Rectal smooth muscle tissue (tissue), 1 donor: Measurements from ENCODE around the gene CERT1.
"Not testable (repeated sequence)": the region's sequence is repeated elsewhere in the genome, so short reads cannot be mapped to it uniquely, and the experiment has no call there.

ENCODE experiments used
- H3K27ac ChIP-seq: one replicate; pipeline ENCODE4 v1.7.0; 2013; ENCODE audit warnings: low read depth, low read length, inconsistent platforms
- H3K27me3 ChIP-seq: one replicate; pipeline ENCODE4 v1.7.0; 2013; ENCODE audit warnings: low read length; ENCODE audit not compliant: control insufficient read depth, insufficient read depth
- H3K36me3 ChIP-seq: one replicate; pipeline ENCODE4 v1.7.0; 2013; ENCODE audit warnings: low read length; ENCODE audit not compliant: control insufficient read depth, insufficient read depth
- H3K4me1 ChIP-seq: one replicate; pipeline ENCODE4 v1.7.0; 2013; ENCODE audit warnings: low read length; ENCODE audit not compliant: control insufficient read depth, insufficient read depth
- H3K4me3 ChIP-seq: one replicate; pipeline ENCODE4 v1.7.0; 2013; ENCODE audit warnings: low read length
- H3K9ac ChIP-seq: one replicate; pipeline ENCODE4 v1.7.0; 2013; ENCODE audit warnings: low read length

CERT1 gene

GRCh38 chr5:75536694-75537360 lies 25.4 kb upstream of the CERT1 start:
- H3K27me3 ChIP-seq, result no peaks in the 10 kb centered on the region
- H3K9ac ChIP-seq, result no peak overlapping the region
- no peaks in the 10 kb centered on the region for H3K4me1 ChIP-seq
- H3K27ac ChIP-seq, result no peak overlapping the region
- H3K36me3 ChIP-seq, result peaks cover 2% of the 10 kb centered on the region
- H3K4me3 ChIP-seq, result no peak overlapping the region

DNA sequence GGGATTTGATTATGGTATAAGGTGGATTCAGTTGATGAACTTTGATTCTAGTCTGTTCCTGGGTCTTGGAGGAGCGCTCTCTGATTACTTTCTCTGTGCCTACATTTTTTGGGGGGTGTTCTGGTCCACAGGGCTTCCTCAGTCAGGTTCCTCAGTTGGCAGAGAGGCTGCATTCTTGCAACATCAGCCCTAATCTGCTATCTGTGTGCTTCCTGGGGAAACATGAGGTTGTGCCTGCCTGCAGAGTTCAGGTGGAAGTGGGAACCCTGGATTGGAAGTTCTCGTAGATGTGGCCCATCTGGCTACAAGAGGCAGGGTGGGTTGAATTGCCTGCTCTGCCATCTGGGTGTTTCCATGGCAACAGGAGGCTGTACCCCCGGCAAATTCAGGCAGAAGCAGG lies 24.7 kb upstream of the CERT1 start:
- Histone ChIP-seq H3K27ac (no peak overlapping the region), H3K36me3 (peaks cover 2% of the 10 kb centered on the region), H3K27me3 (no peaks in the 10 kb centered on the region), H3K4me1 (no peaks in the 10 kb centered on the region), H3K4me3 (no peak overlapping the region), H3K9ac (no peak overlapping the region)

DNA sequence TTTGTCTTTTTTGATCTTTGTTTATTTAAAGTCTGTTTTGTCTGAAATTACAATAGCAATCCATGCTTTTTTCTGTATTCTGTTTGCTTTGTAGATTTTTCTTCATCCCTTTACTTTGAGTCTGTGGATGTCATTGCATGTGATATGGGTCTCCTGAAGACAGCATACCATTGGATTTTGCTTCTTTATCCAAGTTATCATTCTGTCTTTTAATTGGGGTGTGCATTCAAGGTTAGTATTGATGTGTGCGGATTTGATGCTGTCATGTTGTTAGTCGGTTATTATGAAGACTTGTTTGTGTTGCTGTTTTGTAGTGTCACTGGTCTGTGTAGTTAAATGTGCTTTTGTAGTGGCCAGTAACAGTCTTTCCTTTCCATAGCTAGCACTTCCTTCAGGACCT lies 23.3 kb upstream of the CERT1 start:
- no peaks in the 10 kb centered on the region for H3K4me1 ChIP-seq
- H3K27me3 ChIP-seq, result no peaks in the 10 kb centered on the region
- H3K27ac ChIP-seq, result no peak overlapping the region
- H3K9ac ChIP-seq, result no peak overlapping the region
- no peaks in the 10 kb centered on the region for H3K36me3 ChIP-seq
- H3K4me3 ChIP-seq, result no peak overlapping the region

DNA sequence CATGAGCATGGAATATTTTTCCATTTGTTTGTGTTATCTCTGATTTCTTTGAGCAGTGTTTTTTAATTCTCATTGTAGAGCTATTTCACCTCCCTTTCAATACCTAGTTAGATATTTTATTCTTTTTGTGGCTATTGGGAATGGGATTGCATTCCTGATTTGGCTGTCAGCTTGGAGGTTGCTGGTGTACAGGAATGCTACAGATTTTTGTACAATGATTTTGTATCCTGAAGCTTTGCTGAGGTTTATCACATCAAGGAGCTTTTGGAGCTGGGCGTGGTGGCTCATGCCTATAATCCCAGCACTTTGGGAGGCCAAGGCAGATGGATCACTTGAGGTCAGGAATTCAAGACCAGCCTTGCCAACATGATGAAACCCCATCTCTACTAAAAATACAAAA lies 22.3 kb upstream of the CERT1 start:
- not testable (repeated sequence) for H3K27ac ChIP-seq, H3K4me1 ChIP-seq, H3K4me3 ChIP-seq, H3K9ac ChIP-seq, H3K36me3 ChIP-seq, H3K27me3 ChIP-seq

DNA sequence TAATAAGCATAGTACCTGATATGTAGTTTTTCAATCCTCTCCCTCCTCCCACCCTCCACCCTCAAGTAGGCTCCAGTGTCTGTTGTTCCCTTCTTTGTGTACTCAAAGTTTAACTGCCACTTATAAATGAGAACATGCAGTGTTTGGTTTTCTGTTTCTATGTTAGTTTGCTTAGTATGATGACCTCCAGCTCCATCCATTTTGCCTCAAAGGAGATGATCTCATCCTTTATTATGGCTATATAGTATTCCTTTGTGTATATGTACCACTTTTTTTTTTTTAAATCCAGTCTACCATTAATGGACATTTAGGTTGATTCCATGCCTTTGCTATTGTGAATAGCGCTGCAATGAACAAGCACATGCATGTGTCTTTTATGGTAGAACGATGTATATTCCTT lies 20.8 kb upstream of the CERT1 start:
- no peaks in the 10 kb centered on the region for H3K27me3 ChIP-seq
- no peak overlapping the region for H3K9ac ChIP-seq
- H3K36me3 ChIP-seq, result no peaks in the 10 kb centered on the region
- H3K4me3 ChIP-seq, result no peak overlapping the region
- no peaks in the 10 kb centered on the region for H3K4me1 ChIP-seq
- no peak overlapping the region for H3K27ac ChIP-seq

DNA sequence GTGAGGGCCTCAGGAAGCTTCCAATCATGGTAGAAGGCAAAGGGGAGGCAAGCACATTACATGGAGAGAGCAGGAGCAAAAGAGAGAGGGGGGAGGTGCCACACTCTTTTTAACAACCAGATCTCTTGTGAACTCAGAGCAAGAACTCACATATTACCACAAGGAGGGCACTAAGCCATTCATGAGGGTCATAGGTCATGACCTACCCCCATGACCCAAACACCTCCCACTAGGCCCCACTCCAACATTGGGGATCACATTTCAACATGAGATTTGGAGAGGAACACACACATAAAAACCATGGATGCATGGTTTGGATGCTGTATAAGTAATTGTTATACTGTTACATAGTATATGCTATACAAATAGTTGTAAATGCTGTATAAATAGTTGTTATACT lies 17.8 kb upstream of the CERT1 start:
- Histone ChIP-seq H3K36me3 (no peaks in the 10 kb centered on the region), H3K4me3 (no peak overlapping the region), H3K4me1 (no peaks in the 10 kb centered on the region), H3K9ac (no peak overlapping the region), H3K27me3 (no peaks in the 10 kb centered on the region), H3K27ac (no peak overlapping the region)

GRCh38 chr5:75526070-75526469 lies 14.6 kb upstream of the CERT1 start:
- no peak overlapping the region for H3K4me3 ChIP-seq
- no peak overlapping the region for H3K9ac ChIP-seq
- H3K27ac ChIP-seq, result no peak overlapping the region
- H3K27me3 ChIP-seq, result no peaks in the 10 kb centered on the region
- no peaks in the 10 kb centered on the region for H3K36me3 ChIP-seq
- no peaks in the 10 kb centered on the region for H3K4me1 ChIP-seq

DNA sequence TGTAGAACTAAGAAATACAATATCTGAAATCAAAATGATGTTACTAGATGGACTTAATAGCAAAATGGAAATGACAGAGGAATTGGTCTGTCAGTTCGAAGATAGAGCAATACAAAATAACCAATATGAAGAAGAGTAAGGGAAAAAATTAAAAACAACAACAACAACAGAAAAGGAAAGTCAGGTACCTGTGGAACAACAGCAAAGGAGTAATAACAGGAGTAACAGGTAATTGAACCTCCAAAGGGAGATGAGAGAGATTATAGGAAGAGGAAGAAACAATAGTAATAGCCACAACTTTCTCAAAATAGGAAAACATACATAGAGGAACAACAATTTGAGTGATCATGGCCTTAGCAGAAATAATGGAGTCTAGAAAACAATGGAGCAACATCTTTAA lies 13.9 kb upstream of the CERT1 start:
- H3K9ac ChIP-seq, result no peak overlapping the region
- no peak overlapping the region for H3K27ac ChIP-seq
- no peaks in the 10 kb centered on the region for H3K36me3 ChIP-seq
- no peaks in the 10 kb centered on the region for H3K27me3 ChIP-seq
- no peaks in the 10 kb centered on the region for H3K4me1 ChIP-seq
- H3K4me3 ChIP-seq, result no peak overlapping the region

DNA sequence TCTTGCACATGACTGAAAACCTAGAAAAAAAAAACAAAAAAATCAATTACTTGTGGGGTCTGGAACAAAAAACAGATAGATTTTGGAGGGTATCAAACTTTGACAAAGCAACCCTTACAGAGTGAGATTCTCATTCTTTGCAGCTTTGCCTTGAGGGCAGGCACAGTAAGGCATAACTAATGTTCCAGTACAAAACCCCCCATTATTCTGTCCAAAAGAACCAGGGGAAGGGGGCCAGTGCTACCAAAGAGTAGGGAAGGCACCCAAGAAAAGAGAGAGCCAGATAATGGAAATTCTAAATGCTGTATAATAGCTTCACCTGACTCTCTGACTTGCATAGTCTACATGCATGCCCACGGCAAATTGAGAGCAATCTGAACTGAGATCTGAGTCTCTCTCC lies 13.2 kb upstream of the CERT1 start:
- no peaks in the 10 kb centered on the region for H3K36me3 ChIP-seq
- no peak overlapping the region for H3K27ac ChIP-seq

DNA sequence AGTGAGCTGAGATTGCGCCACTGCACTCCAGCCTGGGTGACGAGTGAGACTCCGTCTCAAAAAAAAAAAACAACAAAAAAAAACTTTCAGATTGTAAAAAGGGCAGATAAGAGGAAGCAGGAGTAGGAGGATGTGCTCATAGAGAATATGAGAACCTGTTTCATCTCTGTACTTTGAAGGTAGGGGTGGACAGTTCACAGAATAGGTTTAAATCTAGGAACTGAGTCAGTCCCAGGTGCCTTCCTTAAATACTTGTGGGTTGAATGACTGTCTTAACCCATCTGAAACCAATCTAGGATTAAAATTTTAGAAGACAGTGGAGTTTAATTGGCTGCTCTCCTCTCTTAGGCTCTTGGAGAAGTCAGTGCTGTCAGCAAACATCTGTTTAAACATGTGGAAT lies 12.6 kb upstream of the CERT1 start:
- Histone ChIP-seq H3K4me1 (no peaks in the 10 kb centered on the region), H3K27me3 (no peaks in the 10 kb centered on the region), H3K36me3 (no peaks in the 10 kb centered on the region), H3K4me3 (no peak overlapping the region), H3K9ac (no peak overlapping the region), H3K27ac (no peak overlapping the region)

More for the DNA sequence above, 13.2 kb upstream of the CERT1 start:
- no peak overlapping the region for H3K9ac ChIP-seq
- H3K4me3 ChIP-seq, result no peak overlapping the region
- no peaks in the 10 kb centered on the region for H3K4me1 ChIP-seq
- no peaks in the 10 kb centered on the region for H3K27me3 ChIP-seq

DNA sequence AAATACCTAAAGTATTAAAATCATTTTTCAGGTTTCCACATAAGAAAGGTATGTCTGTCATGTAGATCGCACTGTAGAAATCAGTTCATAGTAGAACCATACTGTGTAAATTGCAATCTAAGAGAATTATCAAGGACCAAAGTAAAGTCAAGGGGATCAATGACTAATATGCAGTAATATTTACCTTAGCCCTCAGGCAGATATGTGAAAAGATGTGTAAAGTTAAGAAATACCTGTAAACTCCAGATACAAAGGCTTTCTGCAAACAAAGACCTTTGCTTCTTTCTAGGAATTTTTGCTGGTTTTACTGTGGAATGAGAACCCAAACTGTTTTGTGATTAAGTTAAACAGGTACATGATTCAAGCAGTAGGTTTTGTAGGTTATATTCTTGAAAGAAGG lies 11.8 kb upstream of the CERT1 start:
- H3K27ac ChIP-seq, result no peak overlapping the region

DNA sequence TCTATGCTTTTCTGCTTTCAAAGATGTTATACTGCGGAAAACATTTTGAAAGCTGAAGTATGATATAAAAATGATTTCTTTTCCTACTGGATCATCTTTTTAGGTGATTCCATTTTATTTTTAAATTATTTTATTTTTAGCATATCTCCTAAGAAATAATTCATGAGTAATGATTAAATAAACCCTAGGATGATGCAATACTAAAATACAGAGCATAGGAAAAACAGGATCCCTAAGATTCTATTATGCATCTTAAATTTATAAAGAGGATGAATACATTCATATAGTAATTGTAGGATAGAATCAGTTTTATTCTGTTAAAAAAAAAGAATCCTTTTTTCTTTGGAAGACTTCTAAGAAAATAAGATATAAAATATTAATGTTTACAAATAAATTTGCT lies 11.1 kb upstream of the CERT1 start:
- no peaks in the 10 kb centered on the region for H3K4me1 ChIP-seq
- H3K9ac ChIP-seq, result no peak overlapping the region
- no peak overlapping the region for H3K4me3 ChIP-seq
- H3K27me3 ChIP-seq, result no peaks in the 10 kb centered on the region
- H3K36me3 ChIP-seq, result no peaks in the 10 kb centered on the region
- no peak overlapping the region for H3K27ac ChIP-seq

More for the DNA sequence above, 11.8 kb upstream of the CERT1 start:
- no peak overlapping the region for H3K9ac ChIP-seq
- no peaks in the 10 kb centered on the region for H3K36me3 ChIP-seq
- no peak overlapping the region for H3K4me3 ChIP-seq
- H3K27me3 ChIP-seq, result no peaks in the 10 kb centered on the region
- H3K4me1 ChIP-seq, result no peaks in the 10 kb centered on the region

GRCh38 chr5:75522025-75522424 lies 10.6 kb upstream of the CERT1 start:
- Histone ChIP-seq H3K36me3 (no peaks in the 10 kb centered on the region), H3K27ac (no peak overlapping the region), H3K27me3 (no peaks in the 10 kb centered on the region), H3K4me3 (no peak overlapping the region), H3K9ac (no peak overlapping the region), H3K4me1 (no peaks in the 10 kb centered on the region)
